Prostate gland (tissue), 2 donors: Measurements from ENCODE around the gene ADM5. TPM values are rescaled to one million over a fixed set of nuclear protein-coding genes. Genes with fewer than 3 reads are reported as not detected.

ENCODE experiments used
- DNase-seq: peaks from one replicate; pipeline ENCODE4 v3.0.0-alpha.2; 2019; ENCODE audit warnings: low spot score
- H3K27ac ChIP-seq, 2 donors: fragments of 200-600 bp; sonication (generic); 2 replicates each; pipeline ENCODE4 v1.5.1; 2017 to 2019
- H3K27me3 ChIP-seq: fragments of 200-600 bp; sonication (generic); replicated peaks from 2 replicates; pipeline ENCODE4 v1.5.1; 2019; ENCODE audit not compliant: insufficient read depth
- H3K36me3 ChIP-seq, 2 donors: fragments of 200-600 bp; sonication (generic); 1 replicate in 1 of 2; 2 replicates in 1 of 2; pipeline versions ENCODE4 v1.5.1 to v1.8.1; 2017 to 2019
- H3K4me1 ChIP-seq: fragments of 200-600 bp; sonication (generic); replicated peaks from 2 replicates; pipeline ENCODE4 v1.5.1; 2019
- H3K4me3 ChIP-seq, 2 donors: fragments of 200-600 bp; sonication (generic); 2 replicates each; pipeline ENCODE4 v1.5.1; 2017 to 2019
- H3K9me3 ChIP-seq: fragments of 200-600 bp; sonication (generic); 2 replicates; pipeline ENCODE4 v1.5.1; 2017
- CTCF ChIP-seq, 4 experiments: fragments of 200-600 bp in 2 of 4; fragments of 450-650 bp in 2 of 4; sonication (generic) in 2 of 4; IDR thresholded peaks; 1 replicate in 3 of 4; 2 replicates in 1 of 4; pipeline ENCODE4 v1.5.1; 2016 to 2019; ENCODE audit warnings: antibody characterized with exemption in 4 of 4, mild to moderate bottlenecking in 2 of 4, moderate library complexity in 2 of 4
- POLR2A ChIP-seq: fragments of 450-650 bp; IDR thresholded peaks from one replicate; pipeline ENCODE4 v1.6.1; 2016; ENCODE audit warnings: antibody characterized with exemption, mild to moderate bottlenecking
- POLR2AphosphoS5 ChIP-seq: sonication (generic); formaldehyde crosslinking; IDR thresholded peaks from one replicate; pipeline ENCODE4 v1.6.1; 2017; ENCODE audit warnings: antibody characterized with exemption
- WGBS: methylation state at CpG from one replicate; pipeline ENCODE4 v1.1.5; 2018; 5-methylcytosine and 5-hydroxymethylcytosine counted together
- intact Hi-C: fragments of 100-400 bp; cut with DNase I; formaldehyde crosslinking; loops from one replicate; pipeline ENCODE4 v1.14.2; 2022
- total RNA-seq, 2 donors: library from RNA; depleted of rRNA; stranded (reverse); fragments of >200 nt; gene quantifications; one replicate each; pipeline ENCODE4 v1.1.0, GENCODE V29; 2016

Gene ADM5
- total RNA-seq, 2 donors from 2014 or later, result 0.68 to 6.1 TPM

GRCh38 chr19:49643466-49643865, 45.9 kb upstream of the ADM5 start:
- Histone ChIP-seq H3K36me3 (peaks cover 0 to 6% of the 10 kb centered on the region in 2 donors), H3K27ac (no peak overlapping the region), H3K4me3 (no peak overlapping the region), H3K9me3 (no peaks in the 10 kb centered on the region), H3K4me1 (peaks cover 18% of the 10 kb centered on the region), H3K27me3 (no peaks in the 10 kb centered on the region)
- 63% methylated on average over 2 of the region's 2 CpGs for WGBS
- no peak for DNase-seq
- no peak for TF ChIP-seq POLR2A
- no peak for TF ChIP-seq CTCF (IDR thresholded peaks at IDR 0.05)
- TF ChIP-seq POLR2AphosphoS5, result no peak
- intact Hi-C loops, result loop anchor here (2.0 kb wide), 1 partner anchor 33 kb away; the partner anchor contains the start of gene PRMT1

- intact Hi-C loops, result no loop called here
- Histone ChIP-seq H3K4me3 (no peak overlapping the region), H3K27ac (no peak overlapping the region), H3K36me3 (peaks cover 3 to 6% of the 10 kb centered on the region in 2 donors), H3K9me3 (no peaks in the 10 kb centered on the region), H3K27me3 (no peaks in the 10 kb centered on the region), H3K4me1 (peaks cover 13% of the 10 kb centered on the region)
- DNase-seq, result no peak
- 84% methylated on average over 11 of the region's 11 CpGs for WGBS
- TF ChIP-seq POLR2AphosphoS5, result no peak
- TF ChIP-seq CTCF (IDR thresholded peaks at IDR 0.05), result no peak
- TF ChIP-seq POLR2A, result no peak
These were observed 43.8 kb upstream of the ADM5 start for GRCh38 chr19:49645592-49645991.

GRCh38 chr19:49645995-49646394, 43.4 kb upstream of the ADM5 start:
- intact Hi-C loops, result no loop called here
- H3K36me3 ChIP-seq, result peaks cover 4 to 6% of the 10 kb centered on the region in 2 donors

GRCh38 chr19:49646586-49646985, 42.8 kb upstream of the ADM5 start:
- no peak for TF ChIP-seq POLR2A
- TF ChIP-seq CTCF (IDR thresholded peaks at IDR 0.05), result no peak
- TF ChIP-seq POLR2AphosphoS5, result no peak
- Histone ChIP-seq H3K4me3 (no peak overlapping the region), H3K36me3 (peaks cover 4 to 12% of the 10 kb centered on the region in 2 donors), H3K27me3 (no peaks in the 10 kb centered on the region), H3K4me1 (peaks cover 13% of the 10 kb centered on the region), H3K27ac (no peak overlapping the region), H3K9me3 (no peaks in the 10 kb centered on the region)
- intact Hi-C loops, result no loop called here
- 93% methylated on average over 17 of the region's 17 CpGs for WGBS
- no peak for DNase-seq

More at GRCh38 chr19:49645995-49646394, 43.4 kb upstream of the ADM5 start:
- Histone ChIP-seq H3K27me3 (no peaks in the 10 kb centered on the region), H3K4me3 (no peak overlapping the region), H3K27ac (no peak overlapping the region), H3K4me1 (peaks cover 13% of the 10 kb centered on the region), H3K9me3 (no peaks in the 10 kb centered on the region)
- no peak for DNase-seq
- TF ChIP-seq CTCF (IDR thresholded peaks at IDR 0.05), result no peak
- no peak for TF ChIP-seq POLR2A
- TF ChIP-seq POLR2AphosphoS5, result no peak
- WGBS, result 89% methylated on average over 13 of the region's 13 CpGs

- TF ChIP-seq POLR2AphosphoS5, result no peak
- TF ChIP-seq POLR2A, result no peak
- TF ChIP-seq CTCF (IDR thresholded peaks at IDR 0.05), result no peak
- 95% methylated on average over 64 of the region's 72 CpGs for WGBS
- H3K36me3 ChIP-seq, result peaks cover 25 to 36% of the 10 kb centered on the region in 2 donors
These were observed 38.2 kb upstream of the ADM5 start for GRCh38 chr19:49651029-49651819.

More at GRCh38 chr19:49651029-49651819, 38.2 kb upstream of the ADM5 start:
- H3K4me1 ChIP-seq, result no peaks in the 10 kb centered on the region
- no peaks in the 10 kb centered on the region for H3K27me3 ChIP-seq
- no peak overlapping the region for H3K27ac ChIP-seq
- intact Hi-C loops, result no loop called here
- H3K4me3 ChIP-seq, result no peak overlapping the region
- no peaks in the 10 kb centered on the region for H3K9me3 ChIP-seq
- no peak for DNase-seq
